SJSA1 (cell line): ENCODE data around the gene RHOV. TPM values are rescaled to one million over a fixed set of nuclear protein-coding genes. Genes with fewer than 3 reads are reported as not detected.

Experiments used
- DNase-seq, 2 experiments: peaks; one replicate each; pipeline ENCODE4 v3.0.0-alpha.2; 2015 to 2020; ENCODE audit warnings: low spot score in 2 of 2, low read depth in 1 of 2
- H3K27ac ChIP-seq: fragments of 250-450 bp; sonication (Bioruptor Pico); 2 replicates; pipeline ENCODE4 v1.5.1; 2020; ENCODE audit warnings: mild to moderate bottlenecking, moderate library complexity
- H3K27me3 ChIP-seq: fragments of 250-450 bp; sonication (Bioruptor Pico); replicated peaks from 2 replicates; pipeline ENCODE4 v1.5.1; 2020; ENCODE audit warnings: mild to moderate bottlenecking, moderate library complexity
- H3K36me3 ChIP-seq: fragments of 250-450 bp; sonication (Bioruptor Pico); 2 replicates; pipeline ENCODE4 v1.5.1; 2020; ENCODE audit warnings: mild to moderate bottlenecking
- H3K4me1 ChIP-seq: fragments of 250-450 bp; sonication (Bioruptor Pico); replicated peaks from 2 replicates; pipeline ENCODE4 v1.6.1; 2021; ENCODE audit warnings: mild to moderate bottlenecking
- H3K4me3 ChIP-seq: fragments of 250-450 bp; sonication (Bioruptor Pico); 2 replicates; pipeline ENCODE4 v1.5.1; 2020; ENCODE audit warnings: mild to moderate bottlenecking
- H3K9me3 ChIP-seq: fragments of 250-450 bp; sonication (Bioruptor Pico); replicated peaks from 2 replicates; pipeline ENCODE4 v1.5.1; 2020; ENCODE audit warnings: mild to moderate bottlenecking
- total RNA-seq: library from RNA; depleted of rRNA; stranded (reverse); fragments of >200 nt; shearing (Covaris generic); gene quantifications from 2 replicates; pipeline ENCODE4 v1.2.3, GENCODE V29; 2014

The RHOV gene
- total RNA-seq, 1 experiment from 2014 or later, result not detected

GRCh38 chr15:40894681-40895448, 20.8 kb upstream of the RHOV start:
- peaks cover 11% of the 10 kb centered on the region for H3K4me1 ChIP-seq
- H3K27me3 ChIP-seq, result no peaks in the 10 kb centered on the region
- H3K36me3 ChIP-seq, result peaks cover 44% of the 10 kb centered on the region
- H3K27ac ChIP-seq, result peak overlapping the region; percentile 61
- no peaks in the 10 kb centered on the region for H3K9me3 ChIP-seq
- peak overlapping the region; percentile 71 for H3K4me3 ChIP-seq
- peak; percentile 77 to 82 for DNase-seq

- Histone ChIP-seq H3K4me3 (peak within 1 kb of the TSS; percentile 71), H3K9me3 (no peaks in the 10 kb centered on the region), H3K27me3 (no peaks in the 10 kb centered on the region), H3K4me1 (peaks cover 11% of the 10 kb centered on the region), H3K36me3 (peaks cover 36% of the 10 kb centered on the region), H3K27ac (peak within 1 kb of the TSS; percentile 61)
- peak; percentile 95 to 98 for DNase-seq
These were observed 20.0 kb upstream of the RHOV start, which contains the start of gene VPS18 for GRCh38 chr15:40893733-40894680. VPS18 (plus strand) TSS chr15:40894450; CDS start chr15:40894769, 319 bp downstream.

- Histone ChIP-seq H3K9me3 (no peaks in the 10 kb centered on the region), H3K27ac (no peak overlapping the region), H3K4me1 (peaks cover 11% of the 10 kb centered on the region), H3K36me3 (peaks cover 27% of the 10 kb centered on the region), H3K27me3 (no peaks in the 10 kb centered on the region), H3K4me3 (no peak overlapping the region)
- no peak for DNase-seq
These were observed 19.1 kb upstream of the RHOV start for GRCh38 chr15:40893019-40893670.

- Histone ChIP-seq H3K36me3 (peaks cover 24% of the 10 kb centered on the region), H3K27me3 (no peaks in the 10 kb centered on the region), H3K27ac (no peak overlapping the region), H3K9me3 (no peaks in the 10 kb centered on the region), H3K4me3 (no peak overlapping the region), H3K4me1 (peaks cover 11% of the 10 kb centered on the region)
- DNase-seq, result no peak
These were observed 18.5 kb upstream of the RHOV start for GRCh38 chr15:40892447-40893012.

GRCh38 chr15:40891810-40892446, 17.9 kb upstream of the RHOV start:
- H3K27ac ChIP-seq, result no peak overlapping the region
- H3K4me3 ChIP-seq, result no peak overlapping the region
- H3K27me3 ChIP-seq, result no peaks in the 10 kb centered on the region
- no peaks in the 10 kb centered on the region for H3K9me3 ChIP-seq
- H3K4me1 ChIP-seq, result peaks cover 11% of the 10 kb centered on the region
- DNase-seq, result peak in 1 of 2 experiments; percentile 40
- H3K36me3 ChIP-seq, result peaks cover 20% of the 10 kb centered on the region

- Histone ChIP-seq H3K9me3 (no peaks in the 10 kb centered on the region), H3K4me3 (no peak overlapping the region), H3K4me1 (peaks cover 11% of the 10 kb centered on the region), H3K27me3 (no peaks in the 10 kb centered on the region), H3K27ac (no peak overlapping the region), H3K36me3 (peaks cover 12% of the 10 kb centered on the region)
- no peak for DNase-seq
These were observed 17.1 kb upstream of the RHOV start for GRCh38 chr15:40891138-40891537.

- peaks cover 5% of the 10 kb centered on the region for H3K4me1 ChIP-seq
- no peaks in the 10 kb centered on the region for H3K27me3 ChIP-seq
- DNase-seq, result no peak
- H3K4me3 ChIP-seq, result no peak overlapping the region
- H3K9me3 ChIP-seq, result no peaks in the 10 kb centered on the region
- no peaks in the 10 kb centered on the region for H3K36me3 ChIP-seq
- no peak overlapping the region for H3K27ac ChIP-seq
These were observed 15.1 kb upstream of the RHOV start for GRCh38 chr15:40889112-40889511.

GRCh38 chr15:40886586-40886985, 12.6 kb upstream of the RHOV start:
- no peaks in the 10 kb centered on the region for H3K4me1 ChIP-seq
- no peak overlapping the region for H3K4me3 ChIP-seq
- no peaks in the 10 kb centered on the region for H3K36me3 ChIP-seq
- no peaks in the 10 kb centered on the region for H3K9me3 ChIP-seq
- no peak overlapping the region for H3K27ac ChIP-seq
- no peak for DNase-seq
- H3K27me3 ChIP-seq, result no peaks in the 10 kb centered on the region

- Histone ChIP-seq H3K27ac (no peak overlapping the region), H3K9me3 (no peaks in the 10 kb centered on the region), H3K4me3 (no peak overlapping the region), H3K4me1 (no peaks in the 10 kb centered on the region), H3K36me3 (no peaks in the 10 kb centered on the region), H3K27me3 (no peaks in the 10 kb centered on the region)
- DNase-seq, result no peak
These were observed 7.3 kb upstream of the RHOV start for GRCh38 chr15:40881351-40881750.

GRCh38 chr15:40879609-40880008, 5.6 kb upstream of the RHOV start:
- Histone ChIP-seq H3K4me1 (no peaks in the 10 kb centered on the region), H3K27me3 (no peaks in the 10 kb centered on the region), H3K27ac (no peak overlapping the region), H3K36me3 (no peaks in the 10 kb centered on the region), H3K9me3 (no peaks in the 10 kb centered on the region), H3K4me3 (no peak overlapping the region)
- no peak for DNase-seq

- DNase-seq, result no peak
- H3K36me3 ChIP-seq, result no peaks in the 10 kb centered on the region
- no peaks in the 10 kb centered on the region for H3K9me3 ChIP-seq
- no peak overlapping the region for H3K27ac ChIP-seq
- peaks cover 6% of the 10 kb centered on the region; the same call in 1 of the 2 replicates for H3K27me3 ChIP-seq
- H3K4me3 ChIP-seq, result no peak overlapping the region
- H3K4me1 ChIP-seq, result peaks cover 5% of the 10 kb centered on the region
These were observed 4.8 kb upstream of the RHOV start for GRCh38 chr15:40878785-40879184.

- Histone ChIP-seq H3K36me3 (no peaks in the 10 kb centered on the region), H3K4me3 (no peak overlapping the region), H3K4me1 (peaks cover 10% of the 10 kb centered on the region), H3K27me3 (peaks cover 12% of the 10 kb centered on the region), H3K9me3 (no peaks in the 10 kb centered on the region), H3K27ac (no peak overlapping the region)
- no peak for DNase-seq
These were observed 3.7 kb upstream of the RHOV start for GRCh38 chr15:40877694-40878093.
